GM12878 (cell line): ENCODE measurements around the gene ZBTB9. TPM values are rescaled to one million over a fixed set of nuclear protein-coding genes. Genes with fewer than 3 reads are reported as not detected.

Source experiments
- BRCA1 ChIP-seq: IDR thresholded peaks from 2 replicates; pipeline ENCODE4 v1.6.1; 2011; ENCODE audit warnings: low read depth, low read length, improper control_type of control experiment
- GABPA ChIP-seq: IDR thresholded peaks from 2 replicates; pipeline ENCODE4 v1.6.1; 2014; ENCODE audit warnings: antibody characterized with exemption, low read depth, mild to moderate bottlenecking, inconsistent platforms
- IKZF1 ChIP-seq: fragments of 450-650 bp; conservative IDR thresholded peaks from 2 replicates; pipeline ENCODE4 v1.6.1; 2017; ENCODE audit warnings: antibody characterized with exemption, mild to moderate bottlenecking
- JUNB ChIP-seq: IDR thresholded peaks from 2 replicates; pipeline ENCODE4 v1.6.1; 2016; ENCODE audit warnings: antibody characterized with exemption, mild to moderate bottlenecking
- MEF2A ChIP-seq: IDR thresholded peaks from 2 replicates; pipeline ENCODE4 v1.6.1; 2011; ENCODE audit warnings: low read depth, mild to moderate bottlenecking, low read length, moderate library complexity; ENCODE audit not compliant: insufficient read depth
- MYC ChIP-seq: IDR thresholded peaks from 2 replicates; pipeline ENCODE4 v1.6.1; 2011; ENCODE audit warnings: mild to moderate bottlenecking, low read length, moderate library complexity, inconsistent platforms; ENCODE audit not compliant: insufficient read depth, insufficient replicate concordance, insufficient read length, severe bottlenecking
- NFXL1 ChIP-seq: fragments of 450-650 bp; IDR thresholded peaks from 2 replicates; pipeline ENCODE4 v1.6.1; 2017; ENCODE audit warnings: antibody characterized with exemption, mild to moderate bottlenecking, borderline replicate concordance
- NFYB ChIP-seq: IDR thresholded peaks from 2 replicates; pipeline ENCODE4 v1.6.1; 2011; ENCODE audit warnings: low read depth, mild to moderate bottlenecking, low read length, improper control_type of control experiment, moderate library complexity; ENCODE audit not compliant: insufficient read depth
- PML ChIP-seq: IDR thresholded peaks from 2 replicates; pipeline ENCODE4 v1.6.1; 2012; ENCODE audit warnings: low read length, inconsistent platforms
- TCF7 ChIP-seq: IDR thresholded peaks from 2 replicates; pipeline ENCODE4 v1.6.1; 2014; ENCODE audit warnings: antibody characterized with exemption, borderline replicate concordance
- WRNIP1 ChIP-seq: IDR thresholded peaks from 2 replicates; pipeline ENCODE4 v1.6.1; 2011; ENCODE audit warnings: low read depth, low read length, improper control_type of control experiment, borderline replicate concordance
- YBX1 ChIP-seq: fragments of 450-650 bp; IDR thresholded peaks from 2 replicates; pipeline ENCODE4 v1.6.1; 2016; ENCODE audit warnings: antibody characterized with exemption
- YY1 ChIP-seq: IDR thresholded peaks from 2 replicates; pipeline ENCODE4 v1.6.1; 2011; ENCODE audit warnings: low read depth, mild to moderate bottlenecking, low read length
- ZNF24 ChIP-seq: fragments of 450-650 bp; IDR thresholded peaks from 2 replicates; pipeline ENCODE4 v1.6.1; 2017; ENCODE audit warnings: antibody characterized with exemption, mild to moderate bottlenecking
- ZNF622 ChIP-seq: fragments of 450-650 bp; IDR thresholded peaks from 2 replicates; pipeline ENCODE4 v1.6.1; 2017; ENCODE audit warnings: mild to moderate bottlenecking, inconsistent platforms
- polyA plus RNA-seq, 11 experiments: library from polyadenylated mRNA; depleted of rRNA in 4 of 11; unstranded in 6 of 11; stranded (reverse) in 5 of 11; fragments of >200 nt; fragmentation: Nextera tagmentation in 4 of 11; fragmentation: Illumina TruSeq in 1 of 11; extraction: Ambion mirVana in 4 of 11; extraction: Trizol in 1 of 11; gene quantifications; 1 replicate in 1 of 11; 2 replicates in 10 of 11; pipeline versions ENCODE4 v1.2.1 to v1.2.3, GENCODE V29; 2011 to 2016; ENCODE audit warnings: inconsistent platforms in 2 of 11, missing spikeins in 2 of 11, low read depth in 1 of 11
- total RNA-seq, 4 experiments: library from RNA; depleted of rRNA in 3 of 4; stranded (reverse); fragments of >200 nt in 3 of 4; fragmentation: Illumina TruSeq in 1 of 4; extraction: Trizol in 1 of 4; gene quantifications; 2 replicates each; pipeline versions ENCODE4 v1.2.1 to v1.2.3, GENCODE V29; 2013 to 2021
- TF ChIP-seq, protein P1 (sequence below): fragments of 450-650 bp; IDR thresholded peaks from 2 replicates; pipeline ENCODE4 v1.6.1; 2017; ENCODE audit warnings: antibody characterized with exemption, mild to moderate bottlenecking, moderate library complexity
- TF ChIP-seq, protein P2 (sequence below): fragments of 450-650 bp; IDR thresholded peaks from 2 replicates; pipeline ENCODE4 v1.6.1; 2016; ENCODE audit warnings: mild to moderate bottlenecking
- TF ChIP-seq, protein P3 (sequence below): fragments of 450-650 bp; formaldehyde crosslinking; IDR thresholded peaks from 2 replicates; pipeline ENCODE4 v1.4.0; 2020; ENCODE audit warnings: mild to moderate bottlenecking, moderate library complexity
- TF ChIP-seq, protein P4 (sequence below): fragments of 150-350 bp; IDR thresholded peaks from 2 replicates; pipeline ENCODE4 v1.6.1; 2014; ENCODE audit warnings: mild to moderate bottlenecking, low read depth, low read length

The ZBTB9 gene
- total and polyA plus RNA-seq, 10 of the 15 experiments (the other 5 are each of a cell fraction or from before 2014, with no cell fraction given) = 1.5 to 12.7 (median 6.9) TPM

DNA sequence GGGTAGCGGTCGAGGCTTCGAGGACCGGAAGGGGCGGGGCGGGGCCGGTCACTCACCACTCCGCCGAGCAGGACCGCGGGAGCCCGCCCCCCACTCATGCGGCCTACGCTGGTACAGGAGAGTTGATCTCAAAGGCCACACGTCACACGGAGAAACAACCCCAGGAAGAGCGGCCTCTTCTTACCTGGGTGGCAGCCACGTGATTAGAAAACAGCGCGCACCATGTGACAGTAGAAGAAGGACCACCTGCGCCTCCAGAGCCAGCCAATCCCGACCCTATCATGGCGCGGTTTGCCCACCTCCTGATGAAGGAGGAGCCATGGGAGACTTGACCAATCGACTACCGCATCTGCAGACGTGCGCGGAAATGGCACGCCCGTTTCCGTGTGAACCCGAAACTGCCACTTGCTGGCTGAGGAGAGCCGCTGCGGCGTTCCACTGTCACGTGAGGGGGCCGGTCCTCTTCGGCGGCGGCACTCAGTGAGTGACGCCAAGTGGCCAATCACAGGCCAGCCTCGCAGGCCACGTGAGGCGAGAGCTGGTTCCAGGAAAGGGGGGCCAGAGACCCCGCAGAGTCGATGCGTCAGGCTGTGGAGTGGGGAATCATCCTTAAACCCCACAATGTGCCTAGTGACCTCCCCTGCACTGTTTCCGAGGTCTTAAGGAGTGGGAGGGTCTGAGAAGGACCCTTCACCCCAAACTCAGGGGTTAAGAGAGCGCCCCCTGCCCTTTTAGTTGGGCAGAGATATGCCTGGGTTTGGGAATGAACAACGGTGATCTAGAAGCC, 36.3 kb upstream of the ZBTB9 start, which contains the start of gene CUTA (continued):
- TF ChIP-seq, protein P1, sequence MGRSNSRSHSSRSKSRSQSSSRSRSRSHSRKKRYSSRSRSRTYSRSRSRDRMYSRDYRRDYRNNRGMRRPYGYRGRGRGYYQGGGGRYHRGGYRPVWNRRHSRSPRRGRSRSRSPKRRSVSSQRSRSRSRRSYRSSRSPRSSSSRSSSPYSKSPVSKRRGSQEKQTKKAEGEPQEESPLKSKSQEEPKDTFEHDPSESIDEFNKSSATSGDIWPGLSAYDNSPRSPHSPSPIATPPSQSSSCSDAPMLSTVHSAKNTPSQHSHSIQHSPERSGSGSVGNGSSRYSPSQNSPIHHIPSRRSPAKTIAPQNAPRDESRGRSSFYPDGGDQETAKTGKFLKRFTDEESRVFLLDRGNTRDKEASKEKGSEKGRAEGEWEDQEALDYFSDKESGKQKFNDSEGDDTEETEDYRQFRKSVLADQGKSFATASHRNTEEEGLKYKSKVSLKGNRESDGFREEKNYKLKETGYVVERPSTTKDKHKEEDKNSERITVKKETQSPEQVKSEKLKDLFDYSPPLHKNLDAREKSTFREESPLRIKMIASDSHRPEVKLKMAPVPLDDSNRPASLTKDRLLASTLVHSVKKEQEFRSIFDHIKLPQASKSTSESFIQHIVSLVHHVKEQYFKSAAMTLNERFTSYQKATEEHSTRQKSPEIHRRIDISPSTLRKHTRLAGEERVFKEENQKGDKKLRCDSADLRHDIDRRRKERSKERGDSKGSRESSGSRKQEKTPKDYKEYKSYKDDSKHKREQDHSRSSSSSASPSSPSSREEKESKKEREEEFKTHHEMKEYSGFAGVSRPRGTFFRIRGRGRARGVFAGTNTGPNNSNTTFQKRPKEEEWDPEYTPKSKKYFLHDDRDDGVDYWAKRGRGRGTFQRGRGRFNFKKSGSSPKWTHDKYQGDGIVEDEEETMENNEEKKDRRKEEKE = no peak
- no peak for TF ChIP-seq JUNB
- TF ChIP-seq ZNF24 = no peak
- TF ChIP-seq TCF7 = no peak
- peak; percentile 80 for TF ChIP-seq NFYB
- no peak for TF ChIP-seq ZNF622
- no peak for TF ChIP-seq YBX1
- no peak for TF ChIP-seq PML
- TF ChIP-seq GABPA = no peak
- no peak for TF ChIP-seq MEF2A
- TF ChIP-seq WRNIP1 = no peak
- TF ChIP-seq MYC = peak; percentile 13
- TF ChIP-seq, protein P2, sequence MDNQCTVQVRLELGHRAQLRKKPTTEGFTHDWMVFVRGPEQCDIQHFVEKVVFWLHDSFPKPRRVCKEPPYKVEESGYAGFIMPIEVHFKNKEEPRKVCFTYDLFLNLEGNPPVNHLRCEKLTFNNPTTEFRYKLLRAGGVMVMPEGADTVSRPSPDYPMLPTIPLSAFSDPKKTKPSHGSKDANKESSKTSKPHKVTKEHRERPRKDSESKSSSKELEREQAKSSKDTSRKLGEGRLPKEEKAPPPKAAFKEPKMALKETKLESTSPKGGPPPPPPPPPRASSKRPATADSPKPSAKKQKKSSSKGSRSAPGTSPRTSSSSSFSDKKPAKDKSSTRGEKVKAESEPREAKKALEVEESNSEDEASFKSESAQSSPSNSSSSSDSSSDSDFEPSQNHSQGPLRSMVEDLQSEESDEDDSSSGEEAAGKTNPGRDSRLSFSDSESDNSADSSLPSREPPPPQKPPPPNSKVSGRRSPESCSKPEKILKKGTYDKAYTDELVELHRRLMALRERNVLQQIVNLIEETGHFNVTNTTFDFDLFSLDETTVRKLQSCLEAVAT = peak; percentile 100
- peak; percentile 88 for TF ChIP-seq IKZF1
- TF ChIP-seq YY1 = peak; percentile 76
- TF ChIP-seq, protein P3, sequence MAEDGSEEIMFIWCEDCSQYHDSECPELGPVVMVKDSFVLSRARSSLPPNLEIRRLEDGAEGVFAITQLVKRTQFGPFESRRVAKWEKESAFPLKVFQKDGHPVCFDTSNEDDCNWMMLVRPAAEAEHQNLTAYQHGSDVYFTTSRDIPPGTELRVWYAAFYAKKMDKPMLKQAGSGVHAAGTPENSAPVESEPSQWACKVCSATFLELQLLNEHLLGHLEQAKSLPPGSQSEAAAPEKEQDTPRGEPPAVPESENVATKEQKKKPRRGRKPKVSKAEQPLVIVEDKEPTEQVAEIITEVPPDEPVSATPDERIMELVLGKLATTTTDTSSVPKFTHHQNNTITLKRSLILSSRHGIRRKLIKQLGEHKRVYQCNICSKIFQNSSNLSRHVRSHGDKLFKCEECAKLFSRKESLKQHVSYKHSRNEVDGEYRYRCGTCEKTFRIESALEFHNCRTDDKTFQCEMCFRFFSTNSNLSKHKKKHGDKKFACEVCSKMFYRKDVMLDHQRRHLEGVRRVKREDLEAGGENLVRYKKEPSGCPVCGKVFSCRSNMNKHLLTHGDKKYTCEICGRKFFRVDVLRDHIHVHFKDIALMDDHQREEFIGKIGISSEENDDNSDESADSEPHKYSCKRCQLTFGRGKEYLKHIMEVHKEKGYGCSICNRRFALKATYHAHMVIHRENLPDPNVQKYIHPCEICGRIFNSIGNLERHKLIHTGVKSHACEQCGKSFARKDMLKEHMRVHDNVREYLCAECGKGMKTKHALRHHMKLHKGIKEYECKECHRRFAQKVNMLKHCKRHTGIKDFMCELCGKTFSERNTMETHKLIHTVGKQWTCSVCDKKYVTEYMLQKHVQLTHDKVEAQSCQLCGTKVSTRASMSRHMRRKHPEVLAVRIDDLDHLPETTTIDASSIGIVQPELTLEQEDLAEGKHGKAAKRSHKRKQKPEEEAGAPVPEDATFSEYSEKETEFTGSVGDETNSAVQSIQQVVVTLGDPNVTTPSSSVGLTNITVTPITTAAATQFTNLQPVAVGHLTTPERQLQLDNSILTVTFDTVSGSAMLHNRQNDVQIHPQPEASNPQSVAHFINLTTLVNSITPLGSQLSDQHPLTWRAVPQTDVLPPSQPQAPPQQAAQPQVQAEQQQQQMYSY (CRISPR knock-in tag) = no peak
- TF ChIP-seq, protein P4, sequence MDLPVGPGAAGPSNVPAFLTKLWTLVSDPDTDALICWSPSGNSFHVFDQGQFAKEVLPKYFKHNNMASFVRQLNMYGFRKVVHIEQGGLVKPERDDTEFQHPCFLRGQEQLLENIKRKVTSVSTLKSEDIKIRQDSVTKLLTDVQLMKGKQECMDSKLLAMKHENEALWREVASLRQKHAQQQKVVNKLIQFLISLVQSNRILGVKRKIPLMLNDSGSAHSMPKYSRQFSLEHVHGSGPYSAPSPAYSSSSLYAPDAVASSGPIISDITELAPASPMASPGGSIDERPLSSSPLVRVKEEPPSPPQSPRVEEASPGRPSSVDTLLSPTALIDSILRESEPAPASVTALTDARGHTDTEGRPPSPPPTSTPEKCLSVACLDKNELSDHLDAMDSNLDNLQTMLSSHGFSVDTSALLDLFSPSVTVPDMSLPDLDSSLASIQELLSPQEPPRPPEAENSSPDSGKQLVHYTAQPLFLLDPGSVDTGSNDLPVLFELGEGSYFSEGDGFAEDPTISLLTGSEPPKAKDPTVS = no peak
- no peak for TF ChIP-seq BRCA1
- TF ChIP-seq NFXL1 = no peak
